NK-92 (cell line): ENCODE measurements around the gene UBE2D3.
A peak's percentile ranks its signal among the peaks of the same experiment; 100 is the strongest.

Source experiments
- DNase-seq: peaks from one replicate; lab custom pipeline; 2025; ENCODE audit not compliant: unreplicated experiment; lab: John Stamatoyannopoulos, UW

Gene UBE2D3

GRCh38 chr4:102792361-102792936, 34.9 kb downstream of the UBE2D3 start:
- no peak for DNase-seq

- DNase-seq = no peak
Measured at GRCh38 chr4:102791318-102791835, 36.0 kb downstream of the UBE2D3 start.

DNA sequence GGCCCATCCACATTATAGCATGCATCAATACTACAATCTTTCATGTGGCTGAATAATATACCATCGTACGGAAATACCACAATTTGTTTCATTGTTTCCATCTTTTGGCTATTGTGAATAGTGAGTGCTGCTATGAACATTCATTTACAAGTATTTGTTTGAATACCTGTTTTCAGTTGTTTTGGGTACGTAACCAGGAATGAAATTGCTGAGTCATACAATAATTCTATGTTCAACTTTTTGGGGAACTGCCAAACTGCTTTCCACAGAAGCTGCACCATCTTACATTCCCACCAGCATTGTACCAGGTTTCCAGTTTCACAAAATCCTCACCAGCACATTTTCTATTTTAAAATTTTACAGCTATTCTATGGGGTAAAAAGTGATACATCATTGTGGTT, 38.0 kb downstream of the UBE2D3 start:
- no peak for DNase-seq

DNA sequence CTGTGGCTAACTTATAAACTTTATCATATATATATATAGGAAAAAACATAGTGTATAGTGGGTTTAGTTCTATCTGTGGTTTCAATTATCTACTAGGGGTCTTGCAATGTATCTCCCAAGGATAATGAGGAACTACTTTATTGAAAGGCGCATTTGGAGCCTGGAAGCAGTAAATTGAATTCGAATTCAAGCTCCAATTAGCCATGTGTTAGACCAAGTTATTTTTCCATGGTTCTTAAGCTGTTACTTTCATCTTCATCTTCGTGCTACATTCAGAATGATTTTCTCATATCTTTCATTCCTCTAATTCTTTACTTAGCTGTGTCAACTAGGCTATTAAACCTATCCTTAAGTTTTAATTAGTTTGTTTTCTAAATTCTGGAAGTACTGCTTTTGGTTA, 39.4 kb downstream of the UBE2D3 start:
- DNase-seq = no peak

DNA sequence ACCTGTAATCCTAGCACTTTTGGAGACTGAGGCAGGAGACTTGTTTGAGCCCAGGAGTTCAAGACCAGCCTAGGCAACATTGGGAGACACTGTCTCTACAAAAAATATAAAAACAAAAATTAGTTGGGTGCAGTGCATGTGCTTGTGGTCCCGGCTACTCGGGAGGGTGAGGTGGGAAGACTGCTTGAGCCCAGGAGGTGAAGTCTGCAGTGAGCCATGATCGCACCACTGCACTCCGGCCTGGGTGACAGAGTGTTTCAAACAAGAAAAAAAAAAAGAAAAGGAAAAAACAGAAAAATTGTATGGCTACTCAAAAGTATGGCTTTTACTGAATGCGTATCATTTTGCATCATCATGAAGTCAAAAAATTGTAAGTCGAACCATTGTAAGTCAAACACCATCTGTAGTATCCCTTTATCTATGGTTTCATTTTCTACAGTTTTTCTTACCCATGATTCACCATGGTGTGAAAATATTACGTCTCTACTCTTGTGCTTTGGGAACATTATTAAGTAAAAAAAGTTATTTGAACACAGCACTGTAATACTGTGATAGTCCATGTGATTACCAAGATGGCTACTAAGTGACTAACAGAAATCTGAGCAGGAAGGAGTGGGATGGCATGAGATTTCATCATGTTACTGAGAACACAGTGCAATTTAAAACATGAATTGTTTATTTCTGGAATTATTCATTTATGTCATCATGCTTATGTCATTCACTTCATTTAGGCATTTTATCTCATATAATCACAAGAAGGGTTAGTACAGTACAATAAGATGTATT, 40.1 kb downstream of the UBE2D3 start:
- no peak for DNase-seq

DNA sequence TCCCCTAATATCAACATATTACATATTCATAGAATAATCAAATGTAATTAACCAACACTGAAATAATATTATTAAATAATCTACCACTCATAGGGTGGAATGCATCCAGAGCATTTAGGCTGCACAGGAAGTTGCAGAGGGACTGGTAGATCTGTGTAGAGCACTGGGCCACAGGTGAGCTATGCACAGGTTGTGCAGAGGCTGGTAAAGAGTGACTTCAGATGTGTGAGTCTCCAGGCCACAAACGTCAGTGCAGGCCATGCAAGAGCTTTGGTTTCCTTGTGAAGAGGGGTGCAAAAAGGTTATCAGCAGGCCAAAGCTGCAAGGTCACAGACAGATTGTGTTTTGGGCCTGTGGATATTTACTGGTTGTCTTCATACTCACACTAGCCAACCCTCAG, 41.1 kb downstream of the UBE2D3 start:
- DNase-seq = no peak

DNA sequence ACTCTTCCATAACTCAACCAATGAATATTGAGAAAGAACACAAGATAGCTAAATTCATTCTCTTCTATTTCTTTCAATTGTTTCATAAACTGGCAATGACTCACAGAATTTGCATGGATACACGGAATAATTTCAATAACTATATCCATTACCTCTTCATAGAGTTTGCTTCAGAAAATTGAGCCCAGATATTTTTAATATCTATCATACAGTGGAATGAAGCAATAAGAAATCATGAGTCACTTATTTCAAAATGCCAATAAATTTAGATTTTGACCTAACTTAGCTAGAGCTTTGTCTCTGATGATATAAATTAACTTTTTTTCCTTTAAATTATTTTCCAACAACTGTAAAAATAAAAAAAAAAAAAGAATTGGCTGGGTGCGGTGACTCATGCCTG, 44.3 kb downstream of the UBE2D3 start:
- DNase-seq = no peak

- no peak for DNase-seq
Measured at GRCh38 chr4:102781570-102781969, 45.8 kb downstream of the UBE2D3 start.

DNA sequence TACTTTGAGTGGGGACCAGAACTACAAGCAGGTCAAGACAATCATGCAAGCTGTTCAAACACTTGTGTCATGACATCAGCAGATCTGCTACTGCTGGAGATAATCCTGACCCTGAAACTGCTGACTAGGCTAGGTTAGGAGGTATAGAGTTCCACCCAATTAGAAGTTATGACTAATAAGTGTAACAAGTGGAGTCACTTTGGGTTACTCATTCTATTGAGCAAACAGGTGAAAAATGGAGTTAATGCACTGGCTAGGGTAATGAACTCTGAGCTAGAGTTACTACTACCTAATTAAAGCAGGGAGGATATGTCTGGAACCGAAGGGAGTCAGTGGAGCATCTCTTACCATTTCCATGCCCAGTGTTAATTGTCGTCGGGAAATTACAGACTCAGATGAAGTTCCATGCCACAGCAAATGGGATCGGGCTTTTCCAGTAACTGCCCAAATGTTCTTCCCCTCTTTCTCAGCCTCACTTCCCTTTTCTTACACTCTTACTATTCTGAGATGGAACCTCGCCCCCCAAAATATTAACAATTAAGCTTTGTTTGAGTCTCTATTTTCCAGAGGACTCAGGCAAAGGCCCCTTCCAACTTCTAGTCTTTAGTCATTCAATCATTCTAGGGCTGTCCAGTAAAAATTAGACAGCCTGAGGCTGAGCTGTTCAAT, 46.7 kb downstream of the UBE2D3 start:
- DNase-seq = no peak

DNA sequence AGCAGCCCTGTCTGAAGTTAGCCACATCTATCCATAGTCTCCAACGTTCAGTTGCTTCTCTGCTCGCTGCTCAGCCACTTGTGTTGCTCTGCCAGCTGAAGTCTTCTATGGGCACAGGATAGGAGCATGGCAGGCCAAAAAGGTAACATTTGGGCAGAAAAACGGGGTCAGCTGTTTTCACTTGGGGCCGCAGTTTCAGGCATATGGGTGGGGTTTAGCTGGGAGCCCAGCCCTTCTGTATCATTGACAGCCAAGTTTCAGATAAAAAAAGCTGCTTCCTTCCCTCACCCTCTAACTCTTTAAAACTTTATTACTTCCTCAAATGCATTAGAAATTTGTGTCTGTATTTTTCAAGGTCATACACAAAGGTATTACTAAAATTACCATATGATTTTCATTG, 48.1 kb downstream of the UBE2D3 start:
- DNase-seq = no peak

DNA sequence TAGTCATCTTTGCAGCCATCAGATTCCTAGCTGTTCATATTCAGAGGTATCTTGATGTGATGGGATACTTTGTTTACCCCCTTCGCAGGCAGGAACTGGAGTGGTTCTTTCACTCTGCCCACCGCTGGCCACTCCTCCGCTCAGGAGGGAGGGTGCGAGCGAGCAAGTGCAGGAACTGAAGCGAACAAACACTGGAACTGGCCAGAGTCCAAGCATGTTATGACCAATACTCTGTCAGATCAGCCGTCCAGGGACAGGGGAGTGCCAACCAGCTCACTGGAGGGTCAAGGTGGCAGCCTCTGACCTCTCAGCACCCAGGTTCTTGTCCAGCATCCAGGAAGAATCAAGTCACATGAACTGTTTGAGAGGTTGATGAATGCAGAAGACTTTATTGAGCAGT, 48.6 kb downstream of the UBE2D3 start:
- no peak for DNase-seq

GRCh38 chr4:102775805-102776204, 51.5 kb downstream of the UBE2D3 start:
- DNase-seq = no peak

DNA sequence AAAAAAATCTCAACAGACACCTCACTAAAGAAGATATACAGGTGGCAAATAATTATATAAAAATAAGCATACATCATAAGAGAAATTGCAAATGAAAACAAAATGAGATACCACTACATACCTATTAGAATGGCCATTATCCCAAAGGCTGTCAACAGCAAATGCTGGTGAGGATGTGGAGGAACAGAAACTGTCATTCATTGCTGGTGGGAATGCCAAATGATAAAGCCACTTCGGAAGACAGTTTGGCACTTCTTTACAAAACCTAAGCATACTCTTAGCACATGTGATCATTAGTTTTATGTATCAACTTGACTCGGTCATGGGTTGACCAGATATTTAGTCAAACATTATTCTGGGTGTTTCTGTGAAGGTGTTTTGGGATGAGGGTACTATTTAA, 53.1 kb downstream of the UBE2D3 start:
- no peak for DNase-seq

DNA sequence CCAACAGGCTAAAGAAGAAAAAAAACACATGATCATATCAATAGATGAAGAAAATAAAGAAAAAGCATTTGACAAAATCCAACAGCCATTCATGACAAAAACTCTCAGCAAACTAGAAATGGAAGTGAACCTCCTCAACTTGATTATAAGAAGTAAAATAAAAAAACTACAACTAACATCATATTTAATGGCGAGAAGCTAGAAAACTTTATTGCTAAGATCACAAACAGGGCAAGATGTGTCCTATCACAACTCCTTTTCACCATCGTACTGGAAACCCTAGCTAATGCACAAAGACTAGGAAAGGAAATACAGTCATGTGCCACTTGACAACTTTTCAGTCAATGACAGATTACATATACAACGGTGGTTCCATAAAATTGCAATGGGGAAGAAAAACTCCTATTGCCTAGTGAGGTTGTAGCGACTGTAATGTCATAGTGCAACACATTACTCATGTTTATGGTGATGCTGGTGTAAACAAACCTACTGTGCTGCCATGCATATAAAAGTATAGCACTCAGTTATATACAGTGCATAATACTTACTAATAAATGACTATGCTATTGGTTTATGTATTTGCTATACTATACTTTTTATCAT, 54.5 kb downstream of the UBE2D3 start:
- no peak for DNase-seq

DNA sequence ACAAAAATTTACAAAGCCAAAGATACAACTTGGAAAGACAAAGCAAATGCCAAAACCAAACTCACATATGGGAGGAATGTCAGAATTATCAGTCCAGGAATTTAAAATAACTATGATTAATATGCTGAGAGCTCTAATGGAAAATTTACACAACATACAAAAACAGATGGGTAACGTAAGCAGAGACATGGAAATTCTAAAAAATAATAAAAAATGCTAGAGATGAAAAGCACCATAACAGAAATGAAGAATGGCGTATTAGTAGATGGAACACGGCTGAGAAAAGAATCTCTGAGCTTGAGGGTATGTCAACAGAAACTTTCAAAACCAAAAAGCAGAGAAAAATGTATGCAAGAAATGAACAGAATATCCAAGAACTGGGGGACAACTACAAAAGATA, 62.5 kb downstream of the UBE2D3 start:
- no peak for DNase-seq

DNA sequence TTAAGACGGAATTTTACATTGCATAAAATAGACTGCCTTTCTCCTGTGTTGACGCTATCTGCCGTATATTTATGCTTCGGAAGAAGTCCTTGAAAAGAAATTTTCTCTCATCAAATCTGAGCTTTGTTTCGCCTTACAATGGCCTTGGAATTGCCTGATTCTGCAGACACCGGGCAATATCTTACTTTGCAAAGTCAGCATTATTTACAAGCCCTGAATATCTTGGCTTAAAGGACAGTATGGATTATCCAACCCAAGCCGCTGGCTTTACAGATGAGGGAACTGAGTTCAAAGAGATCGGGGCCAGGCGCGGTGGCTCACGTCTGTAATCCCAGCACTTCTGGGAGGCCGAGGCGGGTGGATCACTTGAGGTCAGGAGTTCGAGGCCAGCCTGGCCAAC, 65.4 kb downstream of the UBE2D3 start:
- DNase-seq = no peak

DNA sequence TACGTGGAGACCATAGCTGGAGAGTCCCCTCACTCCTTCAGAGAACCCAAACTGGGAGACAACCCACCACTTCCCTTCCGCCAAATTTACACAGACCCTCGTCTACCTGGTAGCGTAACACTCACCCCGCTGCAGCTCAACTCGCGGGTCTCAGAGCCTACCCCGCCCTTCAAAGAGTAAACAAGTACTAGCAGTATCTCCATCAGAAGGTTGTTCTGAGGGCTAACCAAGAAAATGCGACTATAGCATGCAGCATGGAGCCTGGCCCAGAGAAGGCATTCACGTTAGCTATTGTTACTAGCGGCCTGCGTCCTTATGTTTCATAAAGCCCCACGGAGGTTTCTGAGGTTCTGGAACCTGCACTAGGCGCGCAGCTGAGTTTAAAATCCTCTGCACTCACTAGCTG, 66.1 kb downstream of the UBE2D3 start:
- no peak for DNase-seq

DNA sequence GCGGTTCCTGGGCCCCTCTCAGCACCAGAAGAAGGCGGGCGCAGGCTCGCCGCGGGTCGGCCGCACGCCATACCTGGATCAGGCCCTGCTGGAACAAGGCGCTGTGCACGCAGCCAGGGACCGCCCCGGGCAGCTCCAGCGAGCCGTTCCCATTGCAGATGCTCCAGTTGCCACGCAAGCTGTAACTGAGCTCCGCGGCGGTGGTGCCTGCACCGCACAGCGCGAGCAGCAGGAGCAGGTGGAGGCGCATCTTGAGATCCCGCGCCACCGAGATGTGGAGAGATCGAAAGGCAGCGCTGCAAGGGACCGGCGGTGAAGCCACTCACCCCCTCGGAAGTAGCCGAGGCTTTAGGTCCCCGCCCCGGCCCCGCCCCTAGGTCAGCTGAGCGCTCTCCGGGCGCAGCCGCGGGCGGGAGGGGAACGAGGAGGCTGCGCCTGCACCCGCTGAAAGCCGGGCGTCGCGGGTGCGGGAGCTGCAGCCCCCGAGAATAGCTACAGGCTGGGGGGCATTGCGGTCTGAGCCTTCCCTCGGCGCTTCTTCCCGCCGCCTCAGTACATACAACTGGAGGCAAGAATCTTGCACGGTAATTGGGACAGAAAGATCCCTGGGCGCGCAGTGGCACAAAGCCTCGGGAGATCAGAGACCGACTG, 66.6 kb downstream of the UBE2D3 start, which contains the start of gene MANBA:
MANBA (minus strand) TSS at position 324 of the 651 bp plus-strand sequence; CDS start at position 250, 74 bp downstream.
- peak; percentile 6 for DNase-seq

GRCh38 chr4:102759831-102760644, 67.3 kb downstream of the UBE2D3 start:
- no peak for DNase-seq
